ENCODE results near the gene MBIP. TPM values are rescaled to one million over a fixed set of nuclear protein-coding genes. Genes with fewer than 3 reads are reported as not detected.

MBIP gene
- total RNA-seq, 1 donor = 27.9 TPM

DNA sequence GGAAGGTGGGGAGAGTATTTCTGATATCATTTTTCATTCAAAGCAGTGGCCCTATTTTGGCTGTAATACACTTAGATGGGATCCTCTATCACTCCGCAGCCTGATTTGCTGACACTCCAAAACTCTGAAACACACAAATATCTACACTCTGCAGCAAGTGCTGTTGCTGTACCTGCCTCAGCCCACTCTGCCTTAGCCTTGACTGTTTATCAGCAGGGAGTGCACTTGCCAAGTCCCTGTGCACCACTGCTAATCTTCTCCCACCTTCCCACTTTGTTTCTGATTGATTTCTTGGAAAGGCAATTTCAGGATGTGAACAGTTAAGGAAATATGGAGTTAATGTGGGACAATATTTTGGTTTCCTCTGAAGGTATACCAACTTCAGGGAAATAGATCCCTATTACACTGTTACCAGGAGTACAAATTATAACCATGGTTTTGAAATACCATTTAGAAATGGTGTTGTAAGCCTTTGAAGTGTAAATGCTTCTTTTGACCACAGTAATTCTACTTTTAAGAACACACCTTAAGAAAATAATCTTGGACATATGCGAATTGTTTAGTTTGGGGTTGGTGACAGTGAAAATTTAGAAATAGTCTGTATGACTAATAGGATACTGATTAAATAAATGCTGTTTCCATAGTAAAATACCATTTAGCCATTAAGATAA lies 59.3 kb downstream of the MBIP start:
- Histone ChIP-seq H3K4me1 (ENCODE audit: insufficient read depth, low read length) (no peaks in the 10 kb centered on the region), H3K9me3 (ENCODE audit: low read depth, low read length) (no peaks in the 10 kb centered on the region), H3K27me3 (ENCODE audit: insufficient read depth, low read length) (peaks cover 5% of the 10 kb centered on the region), H3K4me3 (ENCODE audit: low read length) (no peak overlapping the region)

- H3K4me1 ChIP-seq (ENCODE audit: insufficient read depth, low read length) = no peaks in the 10 kb centered on the region
- H3K4me3 ChIP-seq (ENCODE audit: low read length) = no peak overlapping the region
- no peaks in the 10 kb centered on the region for H3K9me3 ChIP-seq (ENCODE audit: low read depth, low read length)
- H3K27me3 ChIP-seq (ENCODE audit: insufficient read depth, low read length) = no peaks in the 10 kb centered on the region
Observed at GRCh38 chr14:36258241-36258640, 62.2 kb downstream of the MBIP start.

GRCh38 chr14:36256126-36256801 lies 64.2 kb downstream of the MBIP start:
- H3K4me1 ChIP-seq (ENCODE audit: insufficient read depth, low read length) = no peaks in the 10 kb centered on the region
- H3K9me3 ChIP-seq (ENCODE audit: low read depth, low read length) = no peaks in the 10 kb centered on the region
- no peak overlapping the region for H3K4me3 ChIP-seq (ENCODE audit: low read length)
- H3K27me3 ChIP-seq (ENCODE audit: insufficient read depth, low read length) = no peaks in the 10 kb centered on the region

- Histone ChIP-seq H3K4me1 (ENCODE audit: insufficient read depth, low read length) (no peaks in the 10 kb centered on the region), H3K4me3 (ENCODE audit: low read length) (no peak overlapping the region), H3K9me3 (ENCODE audit: low read depth, low read length) (no peaks in the 10 kb centered on the region)
Observed at GRCh38 chr14:36254020-36254624, 66.3 kb downstream of the MBIP start.

More at GRCh38 chr14:36254020-36254624, 66.3 kb downstream of the MBIP start:
- no peaks in the 10 kb centered on the region for H3K27me3 ChIP-seq (ENCODE audit: insufficient read depth, low read length)

Other genes starting within 250 kb of the MBIP start
- gene PTCSC3, start 143.9 kb downstream of the MBIP start, total RNA-seq = not detected
- gene NKX2-1, start 199.6 kb upstream of the MBIP start, total RNA-seq = not detected

Measured in mononuclear cell (primary cell).